Hepatocyte (in vitro differentiated cells): ENCODE data around the gene SSU72. TPM values are rescaled to one million over a fixed set of nuclear protein-coding genes. Genes with fewer than 3 reads are reported as not detected.
"Not testable (repeated sequence)": the region's sequence is repeated elsewhere in the genome, so short reads cannot be mapped to it uniquely, and the experiment has no call there.

Experiments
- DNase-seq: peaks from one replicate; pipeline ENCODE4 v3.0.0-alpha.2; 2016; ENCODE audit warnings: low spot score
- H2AFZ ChIP-seq: fragments of 200-600 bp; sonication (generic); 2 replicates; pipeline ENCODE4 v1.6.0; 2016; ENCODE audit warnings: antibody characterized with exemption, mild to moderate bottlenecking
- H3K27ac ChIP-seq: fragments of 200-600 bp; sonication (generic); 2 replicates; pipeline ENCODE4 v1.5.1; 2016; ENCODE audit warnings: mild to moderate bottlenecking
- H3K27me3 ChIP-seq: fragments of 200-600 bp; sonication (generic); 2 replicates; pipeline ENCODE4 v1.6.1; 2016
- H3K36me3 ChIP-seq: fragments of 200-600 bp; sonication (generic); replicated peaks from 2 replicates; pipeline ENCODE4 v1.5.1; 2016; ENCODE audit warnings: low read depth; ENCODE audit not compliant: insufficient read depth
- H3K4me1 ChIP-seq: fragments of 200-600 bp; sonication (generic); 2 replicates; pipeline ENCODE4 v1.5.1; 2016; ENCODE audit warnings: mild to moderate bottlenecking, moderate library complexity; ENCODE audit not compliant: insufficient read depth
- H3K4me2 ChIP-seq: fragments of 200-600 bp; sonication (generic); 2 replicates; pipeline ENCODE4 v1.6.0; 2016
- H3K4me3 ChIP-seq: fragments of 200-600 bp; sonication (generic); 2 replicates; pipeline ENCODE4 v1.5.1; 2016; ENCODE audit warnings: mild to moderate bottlenecking
- H3K79me2 ChIP-seq: fragments of 200-600 bp; sonication (generic); 2 replicates; pipeline ENCODE4 v1.6.0; 2017; ENCODE audit warnings: mild to moderate bottlenecking
- H3K9me2 ChIP-seq: fragments of 200-600 bp; sonication (generic); replicated peaks from 2 replicates; pipeline ENCODE4 v1.6.0; 2017; ENCODE audit warnings: mild to moderate bottlenecking; ENCODE audit not compliant: insufficient read depth
- H3K9me3 ChIP-seq: fragments of 200-600 bp; sonication (generic); 2 replicates; pipeline ENCODE4 v1.5.1; 2016; ENCODE audit warnings: low read depth, mild to moderate bottlenecking
- H4K20me1 ChIP-seq: fragments of 200-600 bp; sonication (generic); 2 replicates; pipeline ENCODE4 v1.6.0; 2016; ENCODE audit warnings: mild to moderate bottlenecking; ENCODE audit not compliant: insufficient read depth, poor library complexity, severe bottlenecking
- CTCF ChIP-seq: fragments of 200-600 bp; sonication (generic); IDR thresholded peaks from 2 replicates; pipeline ENCODE4 v1.5.1; 2016; ENCODE audit warnings: antibody characterized with exemption, mild to moderate bottlenecking; ENCODE audit not compliant: poor library complexity
- EZH2 ChIP-seq: fragments of 200-600 bp; sonication (generic); IDR thresholded peaks from 2 replicates; pipeline ENCODE4 v1.6.1; 2016; ENCODE audit warnings: antibody characterized with exemption, mild to moderate bottlenecking, borderline replicate concordance
- EZH2phosphoT487 ChIP-seq: fragments of 200-600 bp; sonication (generic); IDR thresholded peaks from one replicate; pipeline ENCODE4 v1.6.1; 2018; ENCODE audit warnings: antibody characterized with exemption, mild to moderate bottlenecking, low read depth, moderate library complexity; ENCODE audit not compliant: unreplicated experiment, severe bottlenecking
- WGBS: methylation state at CpG from one replicate; pipeline ENCODE4 v1.1.6; 2016; ENCODE audit warnings: low lambda C conversion rate; ENCODE audit errors: missing lambda C conversion rate; 5-methylcytosine and 5-hydroxymethylcytosine counted together
- polyA plus RNA-seq: library from polyadenylated mRNA; unstranded; fragments of >200 nt; fragmentation: Nextera tagmentation; extraction: Ambion mirVana; gene quantifications from 2 replicates; pipeline ENCODE4 v1.2.1, GENCODE V29; 2016
- total RNA-seq: library from RNA; depleted of rRNA; stranded (reverse); fragments of >200 nt; gene quantifications from 2 replicates; pipeline ENCODE4 v1.2.3, GENCODE V29; 2014

SSU72 gene
- total and polyA plus RNA-seq, 2 experiments from 2014 or later: 75.7 to 203 TPM

- no peak overlapping the region for H3K4me2 ChIP-seq
- no peaks in the 10 kb centered on the region for H3K9me2 ChIP-seq
Observed at GRCh38 chr1:1596493-1597274, 22.0 kb upstream of the SSU72 start.

GRCh38 chr1:1595341-1595740 is 20.7 kb upstream of the SSU72 start:
- not testable (repeated sequence) for H4K20me1 ChIP-seq, H3K27ac ChIP-seq, H3K4me2 ChIP-seq, H3K4me1 ChIP-seq, DNase-seq, H3K9me2 ChIP-seq, H2AFZ ChIP-seq, H3K9me3 ChIP-seq, H3K4me3 ChIP-seq, H3K79me2 ChIP-seq, H3K36me3 ChIP-seq
- H3K27me3 ChIP-seq: peaks cover 41% of the 10 kb centered on the region
- 81% methylated on average over 2 of the region's 2 CpGs for WGBS

More at GRCh38 chr1:1596493-1597274, 22.0 kb upstream of the SSU72 start:
- H4K20me1 ChIP-seq: no peaks in the 10 kb centered on the region
- H3K27me3 ChIP-seq: peaks cover 54% of the 10 kb centered on the region
- TF ChIP-seq EZH2: no peak
- TF ChIP-seq CTCF: no peak
- no peak for TF ChIP-seq EZH2phosphoT487
- no peaks in the 10 kb centered on the region for H3K9me3 ChIP-seq
- no peaks in the 10 kb centered on the region for H3K79me2 ChIP-seq
- peaks cover 3% of the 10 kb centered on the region for H3K4me1 ChIP-seq
- no peaks in the 10 kb centered on the region for H3K36me3 ChIP-seq
- no peak overlapping the region for H2AFZ ChIP-seq
- no peak for DNase-seq
- no peak overlapping the region for H3K27ac ChIP-seq
- 43% methylated on average over 12 of the region's 12 CpGs for WGBS
- no peak overlapping the region for H3K4me3 ChIP-seq

GRCh38 chr1:1594602-1595260 is 20.1 kb upstream of the SSU72 start:
- Histone ChIP-seq H3K9me3 (no peaks in the 10 kb centered on the region), H3K27ac (no peak overlapping the region), H3K4me3 (no peak overlapping the region), H4K20me1 (no peaks in the 10 kb centered on the region), H3K27me3 (peaks cover 39% of the 10 kb centered on the region), H3K36me3 (no peaks in the 10 kb centered on the region), H3K79me2 (no peaks in the 10 kb centered on the region), H3K9me2 (no peaks in the 10 kb centered on the region), H3K4me2 (no peak overlapping the region), H3K4me1 (no peaks in the 10 kb centered on the region), H2AFZ (no peak overlapping the region)
- no peak for DNase-seq
- 68% methylated on average over 10 of the region's 10 CpGs for WGBS
- TF ChIP-seq EZH2 (no peak), EZH2phosphoT487 (no peak), CTCF (no peak)
